GM19025 (cell line): ENCODE data around the gene SLC16A14.
"Not testable (repeated sequence)": the region's sequence is repeated elsewhere in the genome, so short reads cannot be mapped to it uniquely, and the experiment has no call there.

ENCODE experiments used
- ATAC-seq: cut with Tn5 transposase; IDR thresholded peaks from one replicate; pipeline ENCODE4 v1.9.1; 2021; ENCODE audit warnings: mild to moderate bottlenecking, low read depth, moderate library complexity; ENCODE audit not compliant: unreplicated experiment

The SLC16A14 gene

GRCh38 chr2:230068651-230069055 is at the start of gene SLC16A14:
TSS of gene SLC16A14 (minus strand) at chr2:230068924. CDS start at chr2:230059352, 9,572 bp downstream.
- no peak for ATAC-seq

GRCh38 chr2:230106771-230107170 is 38.0 kb upstream of the SLC16A14 start:
- ATAC-seq = no peak

GRCh38 chr2:230101967-230102366 is 33.2 kb upstream of the SLC16A14 start:
- ATAC-seq = not testable (repeated sequence)

- no peak for ATAC-seq
These were observed 29.1 kb upstream of the SLC16A14 start for GRCh38 chr2:230097841-230098240.

GRCh38 chr2:230097424-230097823 is 28.7 kb upstream of the SLC16A14 start:
- ATAC-seq = no peak

- no peak for ATAC-seq
These were observed 22.2 kb upstream of the SLC16A14 start for GRCh38 chr2:230090967-230091366.

- ATAC-seq = no peak
These were observed 16.5 kb upstream of the SLC16A14 start for GRCh38 chr2:230085201-230085600.

- ATAC-seq = no peak
These were observed 9.3 kb upstream of the SLC16A14 start for GRCh38 chr2:230077851-230078547.

- no peak for ATAC-seq
These were observed 8.1 kb upstream of the SLC16A14 start for GRCh38 chr2:230076819-230077218.

GRCh38 chr2:230075988-230076631 is 7.4 kb upstream of the SLC16A14 start:
- no peak for ATAC-seq

- no peak for ATAC-seq
These were observed 2.7 kb upstream of the SLC16A14 start for GRCh38 chr2:230071421-230071820.

GRCh38 chr2:230069402-230069801 is 678 bp upstream of the SLC16A14 start:
- ATAC-seq = no peak

- ATAC-seq = no peak
These were observed 591 bp downstream of the SLC16A14 start for GRCh38 chr2:230068016-230068650.

GRCh38 chr2:230060672-230061293 is 7.9 kb downstream of the SLC16A14 start:
- no peak for ATAC-seq

GRCh38 chr2:230053753-230054478 is 14.8 kb downstream of the SLC16A14 start:
- no peak for ATAC-seq

- ATAC-seq = no peak
These were observed 16.4 kb downstream of the SLC16A14 start for GRCh38 chr2:230052299-230052698.

- ATAC-seq = no peak
These were observed 18.6 kb downstream of the SLC16A14 start for GRCh38 chr2:230050136-230050535.

GRCh38 chr2:230048010-230048671 is 20.6 kb downstream of the SLC16A14 start:
- no peak for ATAC-seq

GRCh38 chr2:230046491-230046890 is 22.2 kb downstream of the SLC16A14 start:
- ATAC-seq = no peak

GRCh38 chr2:230043461-230043860 is 25.3 kb downstream of the SLC16A14 start:
- ATAC-seq = no peak
